WTC11 (cell line): ENCODE results near the gene UBA1. TPM values are rescaled to one million over a fixed set of nuclear protein-coding genes. Genes with fewer than 3 reads are reported as not detected.

Experiments
- ATAC-seq: fragments of 200-7000 bp; cut with Tn5 transposase; 2 replicates; pipeline ENCODE4 v1.10.0; 2021; ENCODE audit warnings: mild to moderate bottlenecking, moderate library complexity
- CTCF ChIA-PET: fragments of 300-600 bp; sonication (Branson Sonifier 250); formaldehyde crosslinking; loops from one replicate; lab custom pipeline; 2021; ENCODE audit warnings: antibody characterized with exemption; lab: Charles Lee
- POLR2A ChIA-PET: fragments of 350-600 bp; sonication (Branson Sonifier 250); formaldehyde crosslinking; loops from one replicate; lab custom pipeline; 2021; ENCODE audit warnings: antibody characterized with exemption; lab: Charles Lee
- DNase-seq: peaks from one replicate; pipeline ENCODE4 v3.0.0; 2021; ENCODE audit warnings: low spot score
- H3K27ac Mint-ChIP-seq: 2 replicates; pipeline ENCODE4 v1.8.0; 2021; ENCODE audit warnings: mixed read lengths
- H3K27me3 Mint-ChIP-seq: 2 replicates; pipeline ENCODE4 v1.8.0; 2021; ENCODE audit warnings: low read depth, mild to moderate bottlenecking, moderate library complexity, mixed read lengths
- H3K36me3 Mint-ChIP-seq: 2 replicates; pipeline ENCODE4 v1.8.0; 2021; ENCODE audit warnings: mixed read lengths
- H3K4me1 Mint-ChIP-seq: 2 replicates; pipeline ENCODE4 v1.8.0; 2022; ENCODE audit warnings: mixed read lengths
- H3K4me3 Mint-ChIP-seq: 2 replicates; pipeline ENCODE4 v1.8.0; 2021; ENCODE audit warnings: mild to moderate bottlenecking, moderate library complexity, mixed read lengths
- H3K9me3 Mint-ChIP-seq: 2 replicates; pipeline ENCODE4 v1.8.0; 2021; ENCODE audit warnings: mixed read lengths
- CBFB ChIP-seq: sonication (generic); formaldehyde crosslinking; IDR thresholded peaks from 2 replicates; pipeline ENCODE4 v1.8.1; 2022; ENCODE audit warnings: mild to moderate bottlenecking, low read depth, missing genetic modification reagents
- CREB1 ChIP-seq: sonication (generic); formaldehyde crosslinking; IDR thresholded peaks from 2 replicates; pipeline ENCODE4 v1.8.0; 2023; ENCODE audit warnings: mild to moderate bottlenecking, missing genetic modification reagents
- GTF2I ChIP-seq: fragments of 250-450 bp; sonication (Bioruptor Pico); conservative IDR thresholded peaks from 2 replicates; pipeline ENCODE4 v1.4.0; 2021; ENCODE audit warnings: mild to moderate bottlenecking
- IRF2 ChIP-seq: sonication (generic); formaldehyde crosslinking; IDR thresholded peaks from 2 replicates; pipeline ENCODE4 v1.8.0; 2022; ENCODE audit warnings: low read depth, missing genetic modification reagents, borderline replicate concordance
- MXD4 ChIP-seq: fragments of 250-450 bp; sonication (Bioruptor Pico); IDR thresholded peaks from 2 replicates; pipeline ENCODE4 v1.8.0; 2021; ENCODE audit warnings: mild to moderate bottlenecking, moderate library complexity, borderline replicate concordance
- RELA ChIP-seq: sonication (generic); formaldehyde crosslinking; IDR thresholded peaks from 2 replicates; pipeline ENCODE4 v1.8.1; 2022; ENCODE audit warnings: missing genetic modification reagents, mild to moderate bottlenecking, borderline replicate concordance
- ZNF138 ChIP-seq: sonication (generic); formaldehyde crosslinking; conservative IDR thresholded peaks from 2 replicates; pipeline ENCODE4 v1.8.1; 2022; ENCODE audit warnings: mild to moderate bottlenecking, moderate library complexity, missing genetic modification reagents
- ZNF416 ChIP-seq: fragments of 250-450 bp; sonication (Bioruptor Pico); IDR thresholded peaks from 2 replicates; pipeline ENCODE4 v1.9.0; 2021; ENCODE audit warnings: mild to moderate bottlenecking, inconsistent platforms
- total RNA-seq: library from RNA; stranded (reverse); gene quantifications from 3 replicates; pipeline ENCODE4 v1.2.3, GENCODE V29; 2021
- TF ChIP-seq, protein P1 (sequence below): sonication (generic); formaldehyde crosslinking; IDR thresholded peaks from 2 replicates; pipeline ENCODE4 v1.8.0; 2023; ENCODE audit warnings: missing genetic modification reagents
- TF ChIP-seq, protein P2 (sequence below): sonication (generic); formaldehyde crosslinking; IDR thresholded peaks from 2 replicates; pipeline ENCODE4 v1.8.1; 2023; ENCODE audit warnings: mild to moderate bottlenecking, missing genetic modification reagents, moderate library complexity
- TF ChIP-seq, protein P3 (sequence below): sonication (generic); formaldehyde crosslinking; IDR thresholded peaks from 2 replicates; pipeline ENCODE4 v1.8.1; 2022; ENCODE audit warnings: missing genetic modification reagents, borderline replicate concordance
- TF ChIP-seq, protein P4 (sequence below): sonication (generic); formaldehyde crosslinking; IDR thresholded peaks from 2 replicates; pipeline ENCODE4 v1.8.1; 2022; ENCODE audit warnings: low read depth, mild to moderate bottlenecking, moderate library complexity, missing genetic modification reagents, borderline replicate concordance

The UBA1 gene
- total RNA-seq, 1 experiment from 2014 or later: 379 TPM

DNA sequence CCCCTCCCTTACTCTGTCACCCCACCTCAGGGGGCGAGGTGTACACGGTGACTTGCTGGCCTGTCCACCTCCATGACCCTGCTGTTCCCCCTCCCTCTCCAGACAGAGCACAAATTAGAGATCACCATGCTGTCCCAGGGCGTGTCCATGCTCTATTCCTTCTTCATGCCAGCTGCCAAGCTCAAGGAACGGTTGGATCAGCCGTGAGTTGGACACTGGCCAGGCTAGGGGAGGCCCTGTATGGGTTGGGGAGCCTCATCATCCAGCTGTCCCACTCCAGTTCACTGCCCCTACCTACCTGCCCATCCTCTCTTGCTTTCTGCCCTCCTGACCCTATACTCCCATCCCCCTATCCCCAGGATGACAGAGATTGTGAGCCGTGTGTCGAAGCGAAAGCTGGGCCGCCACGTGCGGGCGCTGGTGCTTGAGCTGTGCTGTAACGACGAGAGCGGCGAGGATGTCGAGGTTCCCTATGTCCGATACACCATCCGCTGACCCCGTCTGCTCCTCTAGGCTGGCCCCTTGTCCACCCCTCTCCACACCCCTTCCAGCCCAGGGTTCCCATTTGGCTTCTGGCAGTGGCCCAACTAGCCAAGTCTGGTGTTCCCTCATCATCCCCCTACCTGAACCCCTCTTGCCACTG lies 20.9 kb downstream of the UBA1 start:
- H3K4me1 Mint-ChIP-seq: peaks cover 15% of the 10 kb centered on the region
- ATAC-seq (no peak), DNase-seq (no peak)
- no peak overlapping the region for H3K4me3 Mint-ChIP-seq
- no peaks in the 10 kb centered on the region; the same call in 1 of the 2 replicates for H3K27me3 Mint-ChIP-seq
- POLR2A ChIA-PET: no interaction called here
- H3K36me3 Mint-ChIP-seq: peaks cover 63% of the 10 kb centered on the region
- CTCF ChIA-PET: no interaction called here
- H3K9me3 Mint-ChIP-seq: no peaks in the 10 kb centered on the region
- TF ChIP-seq, protein P1, sequence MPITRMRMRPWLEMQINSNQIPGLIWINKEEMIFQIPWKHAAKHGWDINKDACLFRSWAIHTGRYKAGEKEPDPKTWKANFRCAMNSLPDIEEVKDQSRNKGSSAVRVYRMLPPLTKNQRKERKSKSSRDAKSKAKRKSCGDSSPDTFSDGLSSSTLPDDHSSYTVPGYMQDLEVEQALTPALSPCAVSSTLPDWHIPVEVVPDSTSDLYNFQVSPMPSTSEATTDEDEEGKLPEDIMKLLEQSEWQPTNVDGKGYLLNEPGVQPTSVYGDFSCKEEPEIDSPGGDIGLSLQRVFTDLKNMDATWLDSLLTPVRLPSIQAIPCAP: no peak
- TF ChIP-seq CBFB: no peak
- no peak for TF ChIP-seq MXD4 (CRISPR knock-in tag)
- no peak for TF ChIP-seq ZNF416
- TF ChIP-seq ZNF138 (CRISPR knock-in tag): no peak
- 0 out of 2 replicates have a peak overlapping the region, but pooled peaks have one; percentile 23 for H3K27ac Mint-ChIP-seq

DNA sequence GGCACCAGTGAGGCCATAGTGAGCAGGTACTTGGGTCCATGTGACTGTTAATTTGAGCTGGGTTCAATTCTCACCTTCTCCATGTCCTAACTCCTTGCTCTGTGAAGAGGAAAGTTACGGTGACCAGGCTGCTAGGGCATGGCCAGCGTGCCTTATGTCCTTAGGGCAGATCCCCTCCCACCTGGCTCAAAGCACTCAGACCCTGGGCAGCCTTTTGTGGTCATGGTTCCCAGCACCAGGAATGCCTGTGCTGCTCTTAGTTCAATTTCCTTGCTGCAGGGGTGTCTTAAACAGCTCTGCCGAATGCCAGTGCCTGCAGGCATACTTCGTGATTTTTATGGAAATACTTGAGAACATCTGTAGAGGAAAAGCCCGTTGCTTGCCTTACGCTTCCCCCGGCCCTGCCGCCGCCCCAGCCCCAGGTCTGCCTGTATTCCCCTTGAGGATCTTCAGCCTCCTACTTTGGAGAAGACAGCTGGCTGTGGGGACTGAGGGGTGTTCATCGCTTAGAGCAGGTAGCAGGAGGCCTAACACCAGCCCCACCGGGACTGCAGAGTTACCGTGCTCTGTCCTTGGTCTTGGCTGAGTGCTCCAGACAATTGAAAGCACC lies 21.8 kb downstream of the UBA1 start:
- Mint-ChIP-seq H3K27ac (peak overlapping the region; percentile 23), H3K9me3 (no peaks in the 10 kb centered on the region), H3K4me3 (no peak overlapping the region), H3K36me3 (peaks cover 57% of the 10 kb centered on the region), H3K27me3 (no peaks in the 10 kb centered on the region; the same call in 1 of the 2 replicates), H3K4me1 (peaks cover 24% of the 10 kb centered on the region)
- TF ChIP-seq CBFB: no peak
- TF ChIP-seq, protein P2, sequence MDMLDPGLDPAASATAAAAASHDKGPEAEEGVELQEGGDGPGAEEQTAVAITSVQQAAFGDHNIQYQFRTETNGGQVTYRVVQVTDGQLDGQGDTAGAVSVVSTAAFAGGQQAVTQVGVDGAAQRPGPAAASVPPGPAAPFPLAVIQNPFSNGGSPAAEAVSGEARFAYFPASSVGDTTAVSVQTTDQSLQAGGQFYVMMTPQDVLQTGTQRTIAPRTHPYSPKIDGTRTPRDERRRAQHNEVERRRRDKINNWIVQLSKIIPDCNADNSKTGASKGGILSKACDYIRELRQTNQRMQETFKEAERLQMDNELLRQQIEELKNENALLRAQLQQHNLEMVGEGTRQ (CRISPR knock-in tag): no peak
- TF ChIP-seq GTF2I (CRISPR knock-in tag): no peak
- TF ChIP-seq, protein P3, sequence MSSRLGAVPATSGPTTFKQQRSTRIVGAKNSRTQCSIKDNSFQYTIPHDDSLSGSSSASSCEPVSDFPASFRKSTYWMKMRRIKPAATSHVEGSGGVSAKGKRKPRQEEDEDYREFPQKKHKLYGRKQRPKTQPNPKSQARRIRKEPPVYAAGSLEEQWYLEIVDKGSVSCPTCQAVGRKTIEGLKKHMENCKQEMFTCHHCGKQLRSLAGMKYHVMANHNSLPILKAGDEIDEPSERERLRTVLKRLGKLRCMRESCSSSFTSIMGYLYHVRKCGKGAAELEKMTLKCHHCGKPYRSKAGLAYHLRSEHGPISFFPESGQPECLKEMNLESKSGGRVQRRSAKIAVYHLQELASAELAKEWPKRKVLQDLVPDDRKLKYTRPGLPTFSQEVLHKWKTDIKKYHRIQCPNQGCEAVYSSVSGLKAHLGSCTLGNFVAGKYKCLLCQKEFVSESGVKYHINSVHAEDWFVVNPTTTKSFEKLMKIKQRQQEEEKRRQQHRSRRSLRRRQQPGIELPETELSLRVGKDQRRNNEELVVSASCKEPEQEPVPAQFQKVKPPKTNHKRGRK (CRISPR knock-in tag): no peak
- no peak for TF ChIP-seq IRF2 (CRISPR knock-in tag)
- no peak for TF ChIP-seq MXD4 (CRISPR knock-in tag)
- TF ChIP-seq RELA (CRISPR knock-in tag): no peak
- TF ChIP-seq, protein P4, sequence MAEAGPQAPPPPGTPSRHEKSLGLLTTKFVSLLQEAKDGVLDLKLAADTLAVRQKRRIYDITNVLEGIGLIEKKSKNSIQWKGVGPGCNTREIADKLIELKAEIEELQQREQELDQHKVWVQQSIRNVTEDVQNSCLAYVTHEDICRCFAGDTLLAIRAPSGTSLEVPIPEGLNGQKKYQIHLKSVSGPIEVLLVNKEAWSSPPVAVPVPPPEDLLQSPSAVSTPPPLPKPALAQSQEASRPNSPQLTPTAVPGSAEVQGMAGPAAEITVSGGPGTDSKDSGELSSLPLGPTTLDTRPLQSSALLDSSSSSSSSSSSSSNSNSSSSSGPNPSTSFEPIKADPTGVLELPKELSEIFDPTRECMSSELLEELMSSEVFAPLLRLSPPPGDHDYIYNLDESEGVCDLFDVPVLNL (CRISPR knock-in tag): no peak
- DNase-seq (no peak), ATAC-seq (no peak)
- CTCF ChIA-PET: no interaction called here
- POLR2A ChIA-PET: no interaction called here

DNA sequence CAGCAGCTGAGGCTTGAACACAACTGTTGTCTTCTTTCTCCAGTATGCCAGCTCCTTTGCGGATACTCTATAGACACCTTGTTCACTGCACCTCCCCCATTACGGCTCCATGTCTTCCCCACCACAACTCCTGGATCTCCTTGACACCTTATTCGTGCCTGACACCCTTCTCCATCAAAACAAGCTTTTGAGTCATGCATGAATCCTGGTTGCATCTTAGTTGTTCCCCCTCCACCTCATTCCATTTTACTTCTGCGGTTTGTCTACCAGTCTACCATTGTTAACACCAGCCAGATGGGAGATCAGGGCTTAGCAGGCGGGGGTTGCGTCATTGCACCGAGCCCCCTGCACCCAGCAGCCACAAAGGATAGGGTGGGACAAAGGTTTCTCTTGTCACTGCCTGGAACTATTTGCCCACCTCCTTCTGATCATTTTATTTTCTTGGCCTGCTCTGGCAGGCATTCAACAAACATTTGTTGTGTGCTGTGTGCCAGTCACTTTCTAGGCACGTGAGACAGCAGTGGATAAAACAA lies 22.8 kb downstream of the UBA1 start:
- ChIA-PET POLR2A (interaction anchor here (2.3 kb wide), 1 partner anchor 17 kb away, joined by 14 read pairs; the partner anchor contains the start of gene USP11), CTCF (no interaction called here)
- Mint-ChIP-seq H3K27ac (peak overlapping the region; percentile 96), H3K4me1 (peaks cover 30% of the 10 kb centered on the region), H3K9me3 (no peaks in the 10 kb centered on the region), H3K36me3 (peaks cover 52% of the 10 kb centered on the region), H3K4me3 (peak overlapping the region; percentile 90), H3K27me3 (no peaks in the 10 kb centered on the region; the same call in 1 of the 2 replicates)
- no peak for TF ChIP-seq CREB1 (CRISPR knock-in tag)
- ATAC-seq: no peak
- no peak for DNase-seq
